Mucosa of stomach (tissue), 1 donor: ENCODE results near the gene TFG.

Experiments used
- H3K27me3 ChIP-seq: one replicate; pipeline ENCODE4 v1.7.0; 2013; ENCODE audit warnings: mild to moderate bottlenecking, low read length; ENCODE audit not compliant: control insufficient read depth, insufficient read depth
- H3K36me3 ChIP-seq: one replicate; pipeline ENCODE4 v1.7.0; 2013; ENCODE audit warnings: low read length; ENCODE audit not compliant: control insufficient read depth, insufficient read depth
- H3K4me1 ChIP-seq: one replicate; pipeline ENCODE4 v1.7.0; 2013; ENCODE audit warnings: mild to moderate bottlenecking, low read length; ENCODE audit not compliant: control insufficient read depth, insufficient read depth
- H3K4me3 ChIP-seq: one replicate; pipeline ENCODE4 v1.7.0; 2013; ENCODE audit warnings: low read length
- H3K9ac ChIP-seq: one replicate; pipeline ENCODE4 v1.7.0; 2013; ENCODE audit warnings: mild to moderate bottlenecking, low read length, moderate library complexity
- H3K9me3 ChIP-seq: one replicate; pipeline ENCODE4 v1.7.0; 2013; ENCODE audit warnings: mild to moderate bottlenecking, low read length, moderate library complexity; ENCODE audit not compliant: control insufficient read depth
- donor health status: Pancreatic carcinoma.

Gene TFG

DNA sequence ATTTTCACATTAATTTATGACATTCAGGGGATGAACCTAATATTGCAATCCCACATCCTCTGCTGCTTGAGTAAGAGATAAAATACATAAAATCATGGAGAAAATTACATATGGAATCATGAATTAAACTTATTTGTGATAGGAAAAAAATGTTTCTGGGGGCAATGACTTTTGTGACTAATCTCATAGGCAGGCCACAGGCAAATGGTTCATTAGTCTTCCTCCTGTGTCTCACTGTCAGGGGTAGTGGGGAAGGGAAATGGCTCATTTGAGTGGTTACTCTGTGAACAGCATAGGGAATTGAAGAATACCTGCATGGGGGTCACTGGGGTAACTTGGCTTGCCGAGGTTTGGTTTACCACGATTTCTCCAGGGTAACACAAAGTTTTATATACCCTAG is 72.0 kb downstream of the TFG start:
- Histone ChIP-seq H3K36me3 (no peaks in the 10 kb centered on the region), H3K9me3 (no peaks in the 10 kb centered on the region), H3K4me3 (no peak overlapping the region), H3K9ac (no peak overlapping the region), H3K27me3 (no peaks in the 10 kb centered on the region), H3K4me1 (no peaks in the 10 kb centered on the region)

DNA sequence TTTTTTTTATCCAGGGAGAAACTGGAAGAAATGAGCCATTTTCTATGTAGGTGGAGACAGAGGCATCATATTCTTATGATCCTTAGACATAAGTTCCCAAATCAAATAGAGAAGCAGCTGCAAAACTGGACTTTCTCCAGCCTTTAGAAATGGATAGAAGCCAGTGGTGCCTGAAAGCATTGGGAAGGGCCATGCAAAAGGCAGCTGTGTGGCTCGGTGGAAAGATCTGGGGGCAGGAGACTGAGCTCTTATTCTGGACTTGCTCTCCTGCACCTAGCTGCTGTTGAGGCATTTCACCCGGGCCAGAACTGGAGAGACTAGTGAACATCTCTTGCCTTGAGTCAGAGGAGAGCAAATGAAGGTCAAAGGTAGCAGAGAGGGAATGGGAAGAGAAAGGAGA is 73.1 kb downstream of the TFG start:
- no peaks in the 10 kb centered on the region for H3K27me3 ChIP-seq
- no peaks in the 10 kb centered on the region for H3K4me1 ChIP-seq
- no peaks in the 10 kb centered on the region for H3K36me3 ChIP-seq
- no peaks in the 10 kb centered on the region for H3K9me3 ChIP-seq
- H3K4me3 ChIP-seq: no peak overlapping the region
- no peak overlapping the region for H3K9ac ChIP-seq

DNA sequence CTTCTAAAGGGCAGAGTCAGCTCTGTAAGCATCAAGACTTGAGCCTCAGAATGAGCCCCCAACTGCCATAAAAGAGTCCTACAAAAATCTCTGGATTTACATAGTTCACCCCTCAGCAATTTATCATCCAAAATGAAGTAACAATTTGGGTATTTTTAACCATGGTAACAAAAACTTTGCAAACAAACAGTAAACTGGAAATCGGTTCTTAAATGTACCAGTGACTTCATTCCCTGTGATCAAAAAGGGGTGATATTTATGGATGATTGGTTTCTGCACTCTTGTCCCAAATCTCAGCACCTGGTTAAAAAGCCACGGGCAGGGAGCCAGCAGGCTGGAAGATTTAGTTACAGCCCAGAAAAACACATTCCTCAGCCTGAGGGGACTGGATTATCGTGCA is 73.6 kb downstream of the TFG start:
- Histone ChIP-seq H3K4me1 (no peaks in the 10 kb centered on the region), H3K4me3 (no peak overlapping the region), H3K36me3 (no peaks in the 10 kb centered on the region)

DNA sequence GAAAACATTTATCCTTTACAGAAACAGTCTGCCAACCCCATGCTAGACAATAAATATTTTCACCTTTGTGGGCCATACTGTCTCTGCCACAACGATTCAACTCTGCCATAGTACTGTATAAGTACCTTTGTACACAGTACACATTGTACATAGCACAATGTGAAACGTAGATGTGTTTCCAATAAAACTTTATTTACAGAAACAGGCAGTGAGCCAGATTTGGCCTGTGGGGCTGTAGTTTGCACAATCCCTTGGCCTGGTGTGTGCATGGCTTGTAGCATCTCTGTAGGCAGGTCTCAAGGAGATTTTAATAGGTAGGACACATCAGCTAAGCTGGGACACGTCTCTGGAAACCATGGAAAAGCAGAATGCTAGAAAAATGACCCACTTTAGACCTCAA is 74.3 kb downstream of the TFG start:
- Histone ChIP-seq H3K9me3 (no peaks in the 10 kb centered on the region), H3K36me3 (no peaks in the 10 kb centered on the region), H3K4me1 (no peaks in the 10 kb centered on the region), H3K9ac (no peak overlapping the region), H3K27me3 (no peaks in the 10 kb centered on the region), H3K4me3 (no peak overlapping the region)

More for the DNA sequence above, 73.6 kb downstream of the TFG start:
- H3K9ac ChIP-seq: no peak overlapping the region
- H3K9me3 ChIP-seq: no peaks in the 10 kb centered on the region
- no peaks in the 10 kb centered on the region for H3K27me3 ChIP-seq

DNA sequence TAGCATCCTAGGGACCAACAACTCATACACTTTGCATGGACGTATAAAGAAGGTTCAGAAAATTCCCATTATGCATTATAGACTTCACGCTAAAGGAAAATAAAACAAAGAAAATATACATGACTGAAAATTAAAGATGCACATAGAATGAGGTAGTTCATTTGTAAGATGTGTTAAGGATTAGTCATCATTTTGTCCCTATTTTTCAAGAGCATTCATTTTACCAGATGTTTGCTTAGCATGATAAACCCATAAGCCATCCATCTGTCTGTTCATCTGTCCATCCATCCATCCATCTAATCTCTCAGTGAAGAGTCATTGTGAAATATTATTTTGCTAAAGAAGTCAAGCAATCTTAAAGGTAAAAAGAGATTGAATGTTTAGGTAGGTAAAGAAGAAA is 80.3 kb downstream of the TFG start:
- H3K4me3 ChIP-seq: no peak overlapping the region
- no peaks in the 10 kb centered on the region for H3K36me3 ChIP-seq
- H3K9me3 ChIP-seq: no peaks in the 10 kb centered on the region
- H3K27me3 ChIP-seq: no peaks in the 10 kb centered on the region
- no peaks in the 10 kb centered on the region for H3K4me1 ChIP-seq
- no peak overlapping the region for H3K9ac ChIP-seq

DNA sequence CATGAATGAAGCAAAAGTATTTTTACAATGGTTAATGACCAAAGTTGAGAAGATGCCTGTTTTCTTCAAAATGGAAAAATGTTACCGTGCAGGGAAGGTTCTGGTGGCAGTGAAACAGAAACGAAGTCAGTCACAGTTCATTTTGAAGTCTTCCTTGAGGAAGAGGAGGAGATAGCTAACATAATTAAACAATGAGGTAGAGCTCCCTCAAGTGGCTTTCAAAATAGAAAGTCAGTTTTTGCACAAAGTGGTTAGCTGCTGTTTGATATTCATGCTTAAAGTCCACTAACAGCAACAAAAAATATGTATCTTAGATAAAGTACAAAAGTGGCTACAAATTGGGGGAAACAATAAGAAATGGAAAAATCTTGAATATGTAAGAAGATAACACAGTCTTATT is 87.3 kb downstream of the TFG start:
- Histone ChIP-seq H3K36me3 (no peaks in the 10 kb centered on the region), H3K9me3 (no peaks in the 10 kb centered on the region), H3K4me1 (no peaks in the 10 kb centered on the region), H3K4me3 (no peak overlapping the region), H3K9ac (no peak overlapping the region), H3K27me3 (no peaks in the 10 kb centered on the region)

DNA sequence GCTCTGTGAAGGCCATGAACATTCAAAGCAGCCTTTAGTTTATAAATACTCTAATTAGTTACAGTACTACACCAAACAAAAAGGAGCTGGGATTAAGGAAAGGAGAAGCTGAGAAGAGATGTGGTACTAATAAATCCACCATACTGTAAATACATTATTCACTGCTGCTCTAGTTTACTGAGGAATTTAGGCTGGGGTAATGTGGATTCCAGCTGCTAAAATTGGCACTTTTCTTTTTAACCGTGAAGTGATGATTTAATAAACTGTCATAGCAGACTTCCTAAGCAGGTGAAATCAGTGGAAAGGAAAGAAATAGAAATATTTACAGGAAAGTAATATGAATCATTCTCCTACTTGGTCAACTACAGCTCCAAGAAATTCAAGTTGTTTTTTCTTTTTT is 88.7 kb downstream of the TFG start:
- Histone ChIP-seq H3K9ac (no peak overlapping the region), H3K4me3 (no peak overlapping the region), H3K36me3 (no peaks in the 10 kb centered on the region), H3K4me1 (no peaks in the 10 kb centered on the region), H3K9me3 (no peaks in the 10 kb centered on the region), H3K27me3 (no peaks in the 10 kb centered on the region)
